ENCODE measurements around the gene ZNF615. TPM values are rescaled to one million over a fixed set of nuclear protein-coding genes. Genes with fewer than 3 reads are reported as not detected.

ZNF615 gene
- 11.5 and 20.0 TPM in 2 replicates for total RNA-seq

DNA sequence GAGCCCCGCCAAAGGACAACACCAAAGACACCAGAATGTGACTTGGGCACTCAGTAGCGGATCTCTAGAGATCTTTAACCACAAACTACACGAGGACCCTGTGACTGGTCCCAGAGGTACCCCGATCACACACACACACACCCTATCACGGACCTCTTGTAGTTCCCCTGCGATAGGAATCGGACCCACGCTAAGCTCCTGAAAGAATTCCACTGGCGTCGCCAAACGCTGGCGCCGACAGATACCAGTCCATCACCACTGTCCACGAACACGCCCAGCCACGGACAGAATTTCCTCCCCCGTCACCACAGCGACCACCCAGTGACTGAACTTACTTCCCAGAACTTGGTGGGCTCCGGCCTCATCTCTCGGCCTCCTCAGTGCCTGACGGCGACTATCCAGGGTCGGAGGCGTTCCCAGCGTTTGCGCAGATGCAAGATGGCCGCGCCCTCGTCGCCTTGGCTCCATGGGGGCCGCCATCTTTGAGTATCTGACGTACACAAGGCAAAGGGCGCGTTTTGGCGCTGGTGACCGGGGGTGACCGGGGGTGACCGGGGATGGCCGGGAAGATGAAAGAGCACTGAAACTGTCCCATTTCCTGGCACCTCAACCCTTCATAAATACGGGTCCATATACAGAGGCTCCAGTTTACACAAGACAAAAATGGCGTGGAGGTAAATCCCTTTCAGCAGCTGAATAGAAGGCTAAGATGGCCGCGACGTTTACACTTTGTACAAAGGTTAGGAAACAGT is at the start of gene ZNF615:
ZNF615 (minus strand) TSS at position 406 of the 752 bp plus-strand sequence. CDS start 4,500 bp downstream, outside the sequence.

GRCh38 chr19:52048555-52049501 is 40.8 kb upstream of the ZNF615 start, which contains the start of gene ZNF432:
Gene ZNF432, minus strand, starts transcription at chr19:52048838. Its CDS starts 1,970 bp downstream, at chr19:52046868.

DNA sequence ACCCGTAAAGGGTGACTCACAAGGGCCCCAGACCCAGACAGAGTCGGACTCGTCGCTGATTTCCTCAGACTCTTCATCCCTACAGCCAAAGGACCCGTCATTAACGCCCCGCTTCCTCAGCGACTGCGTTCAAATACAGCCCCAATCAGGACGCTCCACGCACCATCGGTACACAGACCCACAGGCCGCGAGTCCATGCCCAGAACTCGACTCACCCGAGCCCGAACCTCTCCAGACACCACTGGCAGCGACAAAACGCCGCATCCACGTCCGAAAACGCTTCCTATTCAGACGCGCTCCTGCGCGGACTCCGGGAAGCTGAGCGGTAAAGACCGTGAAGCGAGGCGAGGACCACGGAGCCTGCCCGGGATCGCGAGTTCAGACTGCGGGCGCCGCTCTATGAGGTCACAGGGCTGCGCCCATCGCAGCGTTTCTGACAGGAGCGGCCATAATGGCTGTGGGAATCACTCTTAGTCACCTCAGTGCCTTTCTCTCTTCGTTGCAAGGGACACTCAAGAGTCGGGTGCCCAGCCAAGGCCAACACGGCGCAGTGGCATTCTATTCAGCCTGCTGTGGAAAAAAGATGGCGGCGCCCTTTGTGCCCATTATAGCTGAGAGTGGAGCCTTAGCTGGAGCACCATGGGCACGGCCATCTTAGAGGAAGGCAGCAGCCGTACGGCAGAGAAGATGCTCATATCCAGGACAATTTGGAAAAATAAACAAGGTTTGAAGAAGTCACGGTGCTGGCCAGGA is 20.2 kb upstream of the ZNF615 start, which contains the start of gene ZNF614:
ZNF614 (minus strand) TSS at position 353 of the 753 bp plus-strand sequence. CDS start 2,634 bp downstream, outside the sequence.

DNA sequence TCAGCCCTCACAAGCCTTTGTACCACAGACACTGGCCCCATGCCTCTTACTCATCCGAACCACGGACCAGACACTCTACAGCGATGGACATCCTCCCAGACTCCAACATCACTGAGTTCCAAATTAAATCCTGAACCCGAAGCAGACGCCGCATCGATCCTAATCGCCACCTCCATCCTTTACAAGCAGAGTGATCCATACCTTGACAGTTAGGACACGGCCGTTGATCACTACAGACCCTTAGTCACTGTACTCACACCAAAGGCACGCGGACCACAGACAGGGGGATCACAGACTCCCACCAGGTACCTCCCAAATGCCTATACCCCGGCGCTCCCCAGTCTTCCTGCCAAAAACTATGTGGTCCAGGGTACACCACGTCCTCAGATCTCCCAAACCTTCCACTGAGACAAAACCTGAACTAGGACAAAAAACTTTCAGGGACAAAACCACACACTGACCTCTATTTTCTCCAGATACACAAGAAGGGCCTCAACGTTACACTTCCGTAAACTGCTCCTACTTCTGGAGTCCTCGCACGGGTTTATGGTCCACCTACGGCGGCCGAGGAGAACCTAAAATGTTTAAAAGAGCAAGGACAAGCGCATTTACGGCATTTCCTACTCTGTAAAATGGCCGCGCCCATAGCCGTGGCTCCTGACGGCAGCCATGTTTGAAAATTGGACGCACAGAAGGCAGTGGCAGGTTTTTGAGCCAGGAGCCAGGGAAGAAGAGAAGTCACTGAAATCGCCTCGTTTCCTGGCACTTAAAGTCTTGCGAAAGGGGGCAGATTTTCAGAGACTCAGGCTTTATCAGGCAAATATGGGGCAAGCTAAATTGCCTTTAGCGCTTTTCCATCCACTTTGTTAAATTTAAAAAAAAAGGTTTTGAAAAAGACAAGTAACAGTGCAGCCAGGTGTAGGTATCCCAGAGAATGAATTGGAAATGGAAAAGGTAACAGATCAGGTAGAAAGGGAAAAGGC is 21.4 kb downstream of the ZNF615 start, which contains the start of gene ZNF350:
ZNF350 (minus strand) TSS at position 532 of the 983 bp plus-strand sequence. CDS start 12,480 bp downstream, outside the sequence.

Other genes with a start within 250 kb of the ZNF615 start
- under 0.01 and 0.19 TPM in 2 replicates for gene FPR2, start 247.0 kb downstream of the ZNF615 start, total RNA-seq
- gene FPR3, start 213.1 kb downstream of the ZNF615 start, total RNA-seq, result under 0.01 TPM in 1 of 2 replicates, not detected in the other
- gene ZNF577, start 120.3 kb downstream of the ZNF615 start, total RNA-seq, result 7.7 and 11.3 TPM in 2 replicates
- gene ZNF649, start 103.2 kb downstream of the ZNF615 start, total RNA-seq, result 6.5 and 7.3 TPM in 2 replicates
- 4.2 and 8.7 TPM in 2 replicates for gene ZNF613, start 80.7 kb downstream of the ZNF615 start, total RNA-seq
- gene ZNF350, start 21.4 kb downstream of the ZNF615 start, total RNA-seq, result 8.2 and 14.1 TPM in 2 replicates
- 10.7 and 12.7 TPM in 2 replicates for gene ZNF614, start 20.2 kb upstream of the ZNF615 start, total RNA-seq
- gene ZNF432, start 40.6 kb upstream of the ZNF615 start, total RNA-seq, result 8.8 and 14.7 TPM in 2 replicates
- gene ZNF841, start 87.6 kb upstream of the ZNF615 start, total RNA-seq, result 21.5 and 43.4 TPM in 2 replicates
- gene ZNF616, start 131.7 kb upstream of the ZNF615 start, total RNA-seq, result 12.8 and 18.3 TPM in 2 replicates
- 3.1 and 7.6 TPM in 2 replicates for gene ZNF836, start 163.4 kb upstream of the ZNF615 start, total RNA-seq
- 146 and 178 TPM in 2 replicates for gene PPP2R1A, start 181.8 kb upstream of the ZNF615 start, total RNA-seq